ENCODE data around the gene RPS6KC1.

- TF ChIP-seq CTCF (conservative IDR thresholded peaks at IDR 0.05; ENCODE audit: low read length) (peak; percentile 54), EZH2phosphoT487 (IDR thresholded peaks at IDR 0.05; ENCODE audit: borderline replicate concordance, low read depth, low read length) (no peak)
These were observed 10.2 kb downstream of the RPS6KC1 start for GRCh38 chr1:213061263-213061662.
